Chondrocyte (in vitro differentiated cells): ENCODE measurements around the gene PCLO. TPM values are rescaled to one million over a fixed set of nuclear protein-coding genes. Genes with fewer than 3 reads are reported as not detected.

Experiments
- DNase-seq: peaks from one replicate; pipeline ENCODE4 v3.0.0; 2021; ENCODE audit warnings: mixed read lengths, low spot score
- H3K27ac Mint-ChIP-seq: one replicate; pipeline ENCODE4 v1.8.0; 2021; ENCODE audit warnings: mild to moderate bottlenecking, moderate library complexity, mixed read lengths; ENCODE audit not compliant: unreplicated experiment
- H3K27me3 Mint-ChIP-seq: 2 replicates; pipeline ENCODE4 v1.8.0; 2021; ENCODE audit warnings: low read depth, mixed read lengths
- H3K36me3 Mint-ChIP-seq: 2 replicates; pipeline ENCODE4 v1.8.0; 2021; ENCODE audit warnings: low read depth, mixed read lengths
- H3K4me1 Mint-ChIP-seq: 2 replicates; pipeline ENCODE4 v1.8.0; 2021; ENCODE audit warnings: low read depth, mild to moderate bottlenecking, mixed read lengths
- H3K4me3 Mint-ChIP-seq: one replicate; pipeline ENCODE4 v1.8.0; 2021; ENCODE audit warnings: mild to moderate bottlenecking, moderate library complexity, mixed read lengths; ENCODE audit not compliant: unreplicated experiment
- H3K9me3 Mint-ChIP-seq: 2 replicates; pipeline ENCODE4 v1.8.0; 2021; ENCODE audit warnings: low read depth, mixed read lengths
- total RNA-seq: library from RNA; stranded (reverse); gene quantifications from 3 replicates; pipeline ENCODE4 v1.2.1, GENCODE V29; 2021
- TF ChIP-seq, protein P1 (sequence below): fragments of 200-600 bp; sonication (generic); IDR thresholded peaks from 2 replicates; pipeline ENCODE4 v1.5.0; 2021; ENCODE audit warnings: antibody characterized with exemption, mild to moderate bottlenecking, moderate library complexity

The PCLO gene
- total RNA-seq, 1 donor from 2014 or later: 1.5 TPM

DNA sequence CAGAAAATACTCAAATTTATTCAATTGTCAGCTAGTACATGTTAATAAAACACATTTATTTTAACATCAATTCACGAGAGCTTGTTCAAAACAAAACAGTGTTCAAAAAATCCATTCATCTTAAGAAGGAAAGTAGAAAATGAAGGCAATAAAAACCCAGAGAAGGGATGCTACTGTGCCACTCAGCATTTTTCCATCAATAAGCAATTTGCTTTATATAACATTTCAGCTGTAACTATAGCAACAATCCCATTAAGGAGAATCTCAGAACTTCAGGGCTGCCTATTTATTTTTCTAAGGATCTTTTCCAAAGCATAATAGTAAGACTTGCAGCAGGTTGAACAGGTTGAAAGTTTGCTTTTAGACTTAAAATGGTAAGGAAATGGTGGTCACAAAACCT, 190.5 kb downstream of the PCLO start:
- no peaks in the 10 kb centered on the region for H3K27me3 Mint-ChIP-seq
- no peak for DNase-seq
- no peaks in the 10 kb centered on the region for H3K4me1 Mint-ChIP-seq
- H3K4me3 Mint-ChIP-seq: no peak overlapping the region
- TF ChIP-seq, protein P1, sequence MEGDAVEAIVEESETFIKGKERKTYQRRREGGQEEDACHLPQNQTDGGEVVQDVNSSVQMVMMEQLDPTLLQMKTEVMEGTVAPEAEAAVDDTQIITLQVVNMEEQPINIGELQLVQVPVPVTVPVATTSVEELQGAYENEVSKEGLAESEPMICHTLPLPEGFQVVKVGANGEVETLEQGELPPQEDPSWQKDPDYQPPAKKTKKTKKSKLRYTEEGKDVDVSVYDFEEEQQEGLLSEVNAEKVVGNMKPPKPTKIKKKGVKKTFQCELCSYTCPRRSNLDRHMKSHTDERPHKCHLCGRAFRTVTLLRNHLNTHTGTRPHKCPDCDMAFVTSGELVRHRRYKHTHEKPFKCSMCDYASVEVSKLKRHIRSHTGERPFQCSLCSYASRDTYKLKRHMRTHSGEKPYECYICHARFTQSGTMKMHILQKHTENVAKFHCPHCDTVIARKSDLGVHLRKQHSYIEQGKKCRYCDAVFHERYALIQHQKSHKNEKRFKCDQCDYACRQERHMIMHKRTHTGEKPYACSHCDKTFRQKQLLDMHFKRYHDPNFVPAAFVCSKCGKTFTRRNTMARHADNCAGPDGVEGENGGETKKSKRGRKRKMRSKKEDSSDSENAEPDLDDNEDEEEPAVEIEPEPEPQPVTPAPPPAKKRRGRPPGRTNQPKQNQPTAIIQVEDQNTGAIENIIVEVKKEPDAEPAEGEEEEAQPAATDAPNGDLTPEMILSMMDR: no peak
- H3K36me3 Mint-ChIP-seq: no peaks in the 10 kb centered on the region
- H3K27ac Mint-ChIP-seq: no peak overlapping the region
- no peaks in the 10 kb centered on the region for H3K9me3 Mint-ChIP-seq

DNA sequence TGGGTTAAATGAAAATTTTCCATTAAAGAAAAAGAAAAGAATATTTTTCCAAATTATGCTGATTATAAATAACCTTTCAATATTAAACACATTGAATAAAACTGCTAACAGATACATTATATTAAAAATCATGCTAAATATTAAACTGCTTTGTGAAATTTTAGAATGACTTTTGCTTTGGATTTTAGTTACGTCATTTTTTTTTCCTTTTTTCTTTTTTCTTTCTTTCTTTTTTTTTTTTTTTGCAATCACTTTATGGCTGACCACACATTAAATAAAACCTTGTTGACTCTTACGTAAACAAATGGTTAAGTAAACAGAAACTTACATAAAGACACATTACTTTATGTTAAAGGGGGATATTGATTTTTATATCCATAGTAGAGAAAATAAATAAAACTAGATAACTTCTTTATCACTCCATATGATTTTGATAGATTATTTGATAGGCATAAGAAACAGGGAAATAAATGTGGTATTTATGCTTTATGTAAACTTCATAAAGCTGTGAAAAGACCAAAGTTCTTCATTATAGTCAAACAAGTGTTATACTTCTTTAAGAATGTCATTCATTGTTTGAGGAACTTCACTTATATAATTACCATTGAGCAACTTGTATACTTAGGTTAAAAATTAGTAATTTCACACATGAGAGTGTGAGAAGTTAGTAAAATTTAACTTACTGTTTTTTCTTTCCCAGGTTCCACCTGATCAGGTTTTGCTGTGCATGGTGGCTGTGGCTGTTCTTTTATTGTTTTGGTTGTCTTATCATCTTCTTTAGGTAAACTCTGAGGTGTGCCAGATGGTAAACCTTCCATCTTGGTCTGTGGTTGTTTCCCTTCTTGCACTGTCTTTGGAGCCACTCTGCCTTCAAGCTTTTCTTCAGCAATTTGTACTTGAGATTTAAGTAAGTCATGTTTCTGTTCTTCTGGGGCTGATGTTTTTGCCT, 197.3 kb downstream of the PCLO start:
- Mint-ChIP-seq H3K27me3 (no peaks in the 10 kb centered on the region), H3K27ac (no peak overlapping the region), H3K4me1 (no peaks in the 10 kb centered on the region), H3K9me3 (no peaks in the 10 kb centered on the region), H3K36me3 (no peaks in the 10 kb centered on the region), H3K4me3 (no peak overlapping the region)
- TF ChIP-seq, protein P1: no peak
- DNase-seq: no peak

DNA sequence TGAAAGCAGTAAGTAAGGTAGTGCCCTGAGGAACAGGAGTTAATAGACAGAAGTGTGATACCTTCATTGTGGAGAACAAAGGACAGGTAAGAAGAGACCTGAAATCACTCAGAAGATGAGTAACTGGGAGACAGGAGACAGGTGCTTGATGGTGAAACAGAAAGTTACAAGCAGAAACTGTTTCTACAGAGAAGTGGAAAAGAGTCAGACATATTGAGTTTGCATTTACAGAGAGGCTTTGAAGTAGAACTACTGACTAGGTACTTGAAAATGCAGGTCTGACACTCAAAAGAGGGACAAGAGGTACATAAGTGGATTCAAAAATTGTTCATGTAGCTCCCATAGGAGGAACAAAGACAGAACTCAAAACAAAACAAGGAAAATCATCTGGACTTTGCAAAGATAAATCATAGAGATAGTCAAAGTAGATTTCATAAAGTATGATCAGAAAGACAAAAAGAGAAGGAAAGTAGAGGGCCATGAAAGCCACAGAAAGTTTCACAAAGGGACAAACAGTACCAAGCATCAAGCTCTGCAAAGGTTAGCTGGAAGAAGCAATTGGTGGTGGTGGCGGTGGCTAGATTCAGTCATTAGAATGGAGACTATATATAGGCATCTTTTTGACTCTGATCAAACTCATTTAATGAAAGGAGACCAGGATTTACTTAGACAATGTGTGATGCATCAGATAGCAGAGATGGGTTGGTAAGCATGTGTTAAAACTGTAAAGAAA, 198.4 kb downstream of the PCLO start:
- no peaks in the 10 kb centered on the region for H3K9me3 Mint-ChIP-seq

DNA sequence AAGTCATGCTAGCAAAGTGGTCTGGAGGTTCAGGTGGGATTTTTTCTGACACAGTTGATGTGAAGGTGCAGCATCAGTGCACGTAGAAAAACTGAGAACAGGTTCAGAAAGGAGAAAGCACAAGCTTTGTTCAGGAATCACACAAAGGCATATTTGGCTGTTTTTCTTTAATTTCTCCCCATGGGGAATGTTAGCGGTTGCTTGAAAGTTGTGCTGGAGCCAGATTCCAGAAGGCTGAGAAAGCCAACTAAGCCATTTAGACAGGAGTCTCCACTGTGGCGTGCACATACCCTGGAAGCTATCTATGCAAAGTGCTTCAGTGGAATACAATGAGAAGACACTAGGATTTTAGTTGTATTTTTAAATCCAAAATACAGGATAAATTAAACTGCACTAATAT, 201.4 kb downstream of the PCLO start:
- H3K4me3 Mint-ChIP-seq: no peak overlapping the region
- H3K4me1 Mint-ChIP-seq: no peaks in the 10 kb centered on the region
- no peaks in the 10 kb centered on the region for H3K9me3 Mint-ChIP-seq
- DNase-seq: no peak
- no peak overlapping the region for H3K27ac Mint-ChIP-seq
- no peaks in the 10 kb centered on the region for H3K27me3 Mint-ChIP-seq
- H3K36me3 Mint-ChIP-seq: no peaks in the 10 kb centered on the region
- TF ChIP-seq, protein P1: no peak

More for the DNA sequence above, 198.4 kb downstream of the PCLO start:
- H3K27me3 Mint-ChIP-seq: no peaks in the 10 kb centered on the region
- H3K36me3 Mint-ChIP-seq: no peaks in the 10 kb centered on the region
- TF ChIP-seq, protein P1: no peak
- no peak overlapping the region for H3K4me3 Mint-ChIP-seq
- no peaks in the 10 kb centered on the region for H3K4me1 Mint-ChIP-seq
- no peak overlapping the region for H3K27ac Mint-ChIP-seq
- no peak for DNase-seq

DNA sequence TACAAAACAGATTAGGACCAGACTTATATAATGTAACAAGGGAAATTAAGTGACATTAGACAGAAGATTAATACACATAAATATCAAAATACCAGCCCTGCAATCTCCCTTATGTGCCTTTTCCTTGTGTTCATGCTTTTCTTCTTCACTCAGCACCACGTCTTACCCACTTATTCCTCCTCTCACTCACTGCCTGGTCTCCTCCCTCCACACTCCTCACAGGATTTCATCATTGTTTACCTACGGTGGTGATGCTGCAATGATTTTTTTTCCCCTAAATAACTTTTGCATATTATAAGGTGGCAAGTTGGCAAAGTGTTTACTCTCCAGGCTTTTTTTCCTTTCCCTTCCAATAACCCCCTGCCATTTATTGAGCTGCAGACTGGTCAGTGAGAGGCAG, 203.2 kb downstream of the PCLO start:
- H3K36me3 Mint-ChIP-seq: no peaks in the 10 kb centered on the region
- no peaks in the 10 kb centered on the region for H3K9me3 Mint-ChIP-seq
- no peak for DNase-seq
- TF ChIP-seq, protein P1: no peak
- H3K4me1 Mint-ChIP-seq: no peaks in the 10 kb centered on the region
- no peaks in the 10 kb centered on the region for H3K27me3 Mint-ChIP-seq
- H3K27ac Mint-ChIP-seq: no peak overlapping the region
- H3K4me3 Mint-ChIP-seq: no peak overlapping the region
